Measurements from ENCODE around the gene AKAP9.
"Not testable (repeated sequence)": the region's sequence is repeated elsewhere in the genome, so short reads cannot be mapped to it uniquely, and the experiment has no call there.

AKAP9 gene

GRCh38 chr7:92134271-92135051 is 193.8 kb downstream of the AKAP9 start, which contains the start of gene CYP51A1:
Gene CYP51A1 (minus strand): TSS chr7:92134477. CDS start chr7:92134364, 113 bp downstream.
- H3K9me3 Mint-ChIP-seq: no peaks in the 10 kb centered on the region
- H3K27me3 Mint-ChIP-seq: no peaks in the 10 kb centered on the region
- peaks cover 40% of the 10 kb centered on the region for H3K4me1 Mint-ChIP-seq (ENCODE audit: low read depth)
- peak within 1 kb of the TSS; percentile 100 for H3K27ac Mint-ChIP-seq
- H3K4me3 Mint-ChIP-seq: peak within 1 kb of the TSS; percentile 98
- peak; percentile 98 for DNase-seq
- peaks cover 44% of the 10 kb centered on the region for H3K36me3 Mint-ChIP-seq (ENCODE audit: low read depth)

- Mint-ChIP-seq H3K36me3 (ENCODE audit: low read depth) (peaks cover 36% of the 10 kb centered on the region), H3K4me3 (peak overlapping the region; percentile 98), H3K4me1 (ENCODE audit: low read depth) (peaks cover 37% of the 10 kb centered on the region), H3K27ac (peak overlapping the region; percentile 100), H3K9me3 (no peaks in the 10 kb centered on the region), H3K27me3 (no peaks in the 10 kb centered on the region)
- no peak for DNase-seq
Observed at GRCh38 chr7:92135052-92135889, 194.6 kb downstream of the AKAP9 start.

- no peak overlapping the region for H3K4me3 Mint-ChIP-seq
- H3K36me3 Mint-ChIP-seq (ENCODE audit: low read depth): peaks cover 20% of the 10 kb centered on the region
- H3K27me3 Mint-ChIP-seq: no peaks in the 10 kb centered on the region
- H3K9me3 Mint-ChIP-seq: no peaks in the 10 kb centered on the region
- H3K4me1 Mint-ChIP-seq (ENCODE audit: low read depth): peaks cover 23% of the 10 kb centered on the region
- H3K27ac Mint-ChIP-seq: no peak overlapping the region
- DNase-seq: no peak
Observed at GRCh38 chr7:92137557-92137956, 196.9 kb downstream of the AKAP9 start.

- no peak overlapping the region for H3K4me3 Mint-ChIP-seq
- H3K27ac Mint-ChIP-seq: no peak overlapping the region
- no peaks in the 10 kb centered on the region for H3K4me1 Mint-ChIP-seq (ENCODE audit: low read depth)
- H3K9me3 Mint-ChIP-seq: no peaks in the 10 kb centered on the region
- H3K36me3 Mint-ChIP-seq (ENCODE audit: low read depth): no peaks in the 10 kb centered on the region
- no peak for DNase-seq
- H3K27me3 Mint-ChIP-seq: no peaks in the 10 kb centered on the region
Observed at GRCh38 chr7:92141161-92141560, 200.5 kb downstream of the AKAP9 start.

- H3K4me1 Mint-ChIP-seq (ENCODE audit: low read depth); DNase-seq; H3K27me3 Mint-ChIP-seq; H3K4me3 Mint-ChIP-seq; H3K9me3 Mint-ChIP-seq; H3K36me3 Mint-ChIP-seq (ENCODE audit: low read depth); H3K27ac Mint-ChIP-seq: not testable (repeated sequence)
Observed at GRCh38 chr7:92142791-92143190, 202.1 kb downstream of the AKAP9 start.

- H3K36me3 Mint-ChIP-seq (ENCODE audit: low read depth); H3K4me1 Mint-ChIP-seq (ENCODE audit: low read depth); H3K4me3 Mint-ChIP-seq; DNase-seq; H3K9me3 Mint-ChIP-seq; H3K27me3 Mint-ChIP-seq; H3K27ac Mint-ChIP-seq: not testable (repeated sequence)
Observed at GRCh38 chr7:92143192-92143880, 202.7 kb downstream of the AKAP9 start.

- Mint-ChIP-seq H3K4me3 (no peak overlapping the region), H3K9me3 (no peaks in the 10 kb centered on the region), H3K27ac (no peak overlapping the region), H3K4me1 (ENCODE audit: low read depth) (no peaks in the 10 kb centered on the region), H3K27me3 (peaks cover 2% of the 10 kb centered on the region), H3K36me3 (ENCODE audit: low read depth) (no peaks in the 10 kb centered on the region)
- no peak for DNase-seq
Observed at GRCh38 chr7:92149736-92150239, 209.1 kb downstream of the AKAP9 start.

GRCh38 chr7:92150450-92151017 is 209.9 kb downstream of the AKAP9 start:
- Mint-ChIP-seq H3K9me3 (no peaks in the 10 kb centered on the region), H3K27me3 (peaks cover 4% of the 10 kb centered on the region), H3K4me3 (no peak overlapping the region), H3K4me1 (ENCODE audit: low read depth) (no peaks in the 10 kb centered on the region), H3K36me3 (ENCODE audit: low read depth) (no peaks in the 10 kb centered on the region), H3K27ac (no peak overlapping the region)
- no peak for DNase-seq

GRCh38 chr7:92155108-92155739 is 214.6 kb downstream of the AKAP9 start:
- H3K9me3 Mint-ChIP-seq: no peaks in the 10 kb centered on the region
- DNase-seq: no peak
- no peaks in the 10 kb centered on the region for H3K4me1 Mint-ChIP-seq (ENCODE audit: low read depth)
- H3K27ac Mint-ChIP-seq: no peak overlapping the region
- H3K36me3 Mint-ChIP-seq (ENCODE audit: low read depth): no peaks in the 10 kb centered on the region
- no peak overlapping the region for H3K4me3 Mint-ChIP-seq
- H3K27me3 Mint-ChIP-seq: peaks cover 4% of the 10 kb centered on the region

- H3K27me3 Mint-ChIP-seq: peaks cover 8% of the 10 kb centered on the region
- no peak overlapping the region for H3K27ac Mint-ChIP-seq
- H3K9me3 Mint-ChIP-seq: no peaks in the 10 kb centered on the region
- H3K36me3 Mint-ChIP-seq (ENCODE audit: low read depth): no peaks in the 10 kb centered on the region
- no peak overlapping the region for H3K4me3 Mint-ChIP-seq
- no peaks in the 10 kb centered on the region for H3K4me1 Mint-ChIP-seq (ENCODE audit: low read depth)
- DNase-seq: no peak
Observed at GRCh38 chr7:92156990-92157389, 216.3 kb downstream of the AKAP9 start.

GRCh38 chr7:92158660-92159575 is 218.3 kb downstream of the AKAP9 start:
- Mint-ChIP-seq H3K4me1 (ENCODE audit: low read depth) (no peaks in the 10 kb centered on the region), H3K9me3 (no peaks in the 10 kb centered on the region), H3K4me3 (no peak overlapping the region), H3K36me3 (ENCODE audit: low read depth) (no peaks in the 10 kb centered on the region), H3K27me3 (peaks cover 14% of the 10 kb centered on the region), H3K27ac (no peak overlapping the region)
- DNase-seq: no peak
